GM23248 (cell line): ENCODE measurements around the gene LPP. TPM values are rescaled to one million over a fixed set of nuclear protein-coding genes. Genes with fewer than 3 reads are reported as not detected.

Source experiments
- DNase-seq: peaks from one replicate; pipeline ENCODE4 v3.0.0-alpha.2; 2015
- H2AFZ ChIP-seq: fragments of 200-600 bp; sonication (generic); 2 replicates; pipeline ENCODE4 v1.6.1; 2016; ENCODE audit warnings: antibody characterized with exemption
- H3F3A ChIP-seq: fragments of 200-600 bp; sonication (generic); 2 replicates; pipeline ENCODE4 v1.6.1; 2016; ENCODE audit warnings: mild to moderate bottlenecking, antibody characterized with exemption, mixed run types; ENCODE audit not compliant: insufficient read depth
- H3K27ac ChIP-seq: fragments of 200-600 bp; sonication (generic); 2 replicates; pipeline ENCODE4 v1.5.1; 2016; ENCODE audit warnings: mild to moderate bottlenecking
- H3K27me3 ChIP-seq: fragments of 200-600 bp; sonication (generic); replicated peaks from 2 replicates; pipeline ENCODE4 v1.6.1; 2016; ENCODE audit warnings: mild to moderate bottlenecking; ENCODE audit not compliant: insufficient read depth
- H3K36me3 ChIP-seq: fragments of 200-600 bp; sonication (generic); 2 replicates; pipeline ENCODE4 v1.6.1; 2016; ENCODE audit warnings: low read depth, mild to moderate bottlenecking
- H3K4me1 ChIP-seq: fragments of 200-600 bp; sonication (generic); 2 replicates; pipeline ENCODE4 v1.6.1; 2016; ENCODE audit warnings: mild to moderate bottlenecking; ENCODE audit not compliant: insufficient read depth
- H3K4me2 ChIP-seq: fragments of 200-600 bp; sonication (generic); one replicate; pipeline ENCODE4 v1.6.1; 2016; ENCODE audit warnings: mild to moderate bottlenecking; ENCODE audit not compliant: unreplicated experiment
- H3K4me3 ChIP-seq: fragments of 200-600 bp; sonication (generic); 2 replicates; pipeline ENCODE4 v1.5.1; 2016; ENCODE audit warnings: mild to moderate bottlenecking
- H3K79me2 ChIP-seq: fragments of 200-600 bp; sonication (generic); 2 replicates; pipeline ENCODE4 v1.6.1; 2016; ENCODE audit warnings: mild to moderate bottlenecking; ENCODE audit not compliant: insufficient read depth
- H3K9ac ChIP-seq: fragments of 200-600 bp; sonication (generic); 2 replicates; pipeline ENCODE4 v1.6.1; 2016; ENCODE audit warnings: mild to moderate bottlenecking
- H3K9me2 ChIP-seq: fragments of 200-600 bp; sonication (generic); 2 replicates; pipeline ENCODE4 v1.6.1; 2016; ENCODE audit warnings: mixed run types, mild to moderate bottlenecking, moderate library complexity; ENCODE audit not compliant: insufficient read depth
- H3K9me3 ChIP-seq: fragments of 200-600 bp; sonication (generic); one replicate; pipeline ENCODE4 v1.6.1; 2017; ENCODE audit warnings: low read depth
- H4K20me1 ChIP-seq: fragments of 200-600 bp; sonication (generic); 2 replicates; pipeline ENCODE4 v1.6.0; 2016; ENCODE audit not compliant: insufficient read depth
- EZH2 ChIP-seq: fragments of 200-600 bp; sonication (generic); IDR thresholded peaks from 2 replicates; pipeline ENCODE4 v1.6.1; 2018; ENCODE audit warnings: antibody characterized with exemption, mild to moderate bottlenecking; ENCODE audit not compliant: insufficient read depth, poor library complexity, severe bottlenecking
- EZH2phosphoT487 ChIP-seq: fragments of 200-600 bp; sonication (generic); IDR thresholded peaks from 2 replicates; pipeline ENCODE4 v1.6.1; 2018; ENCODE audit warnings: antibody characterized with exemption, moderate library complexity, mild to moderate bottlenecking, low read depth; ENCODE audit not compliant: insufficient read depth
- WGBS, 2 experiments: methylation state at CpG; one replicate each; pipeline ENCODE4 v1.1.6; 2015 to 2017; ENCODE audit warnings: low lambda C conversion rate in 2 of 2, low coverage in 1 of 2; ENCODE audit errors: missing lambda C conversion rate in 2 of 2; 5-methylcytosine and 5-hydroxymethylcytosine counted together
- in situ Hi-C: fragments of 300-500 bp; cut with MboI; formaldehyde crosslinking; loops from 2 replicates; pipeline ENCODE4 v1.15.0; 2020
- polyA plus RNA-seq: library from polyadenylated mRNA; unstranded; fragments of >200 nt; fragmentation: Nextera tagmentation; extraction: Ambion mirVana; gene quantifications from 2 replicates; pipeline ENCODE4 v1.2.1, GENCODE V29; 2016
- total RNA-seq: library from RNA; depleted of rRNA; stranded (reverse); fragments of >200 nt; shearing (Covaris generic); gene quantifications from 2 replicates; pipeline ENCODE4 v1.2.3, GENCODE V29; 2014

The LPP gene
- total and polyA plus RNA-seq, 2 experiments from 2014 or later = 42.8 to 61.7 TPM

- Histone ChIP-seq H3K9me2 (no peaks in the 10 kb centered on the region), H2AFZ (no peak overlapping the region), H3F3A (peaks cover 28% of the 10 kb centered on the region), H3K4me2 (no peak overlapping the region), H3K79me2 (peaks cover 86% of the 10 kb centered on the region), H3K9me3 (no peaks in the 10 kb centered on the region), H4K20me1 (no peaks in the 10 kb centered on the region), H3K4me1 (peaks cover 17% of the 10 kb centered on the region), H3K4me3 (no peak overlapping the region), H3K27me3 (no peaks in the 10 kb centered on the region), H3K27ac (no peak overlapping the region), H3K9ac (no peak overlapping the region), H3K36me3 (0 out of 2 replicates have a peak, but pooled peaks cover 4% of the 10 kb centered on the region)
- no peak for DNase-seq
- in situ Hi-C loops = no loop called here
- 91 to 95% methylated on average over 2 of the region's 2 CpGs for WGBS, 2 experiments
- TF ChIP-seq EZH2 (no peak), EZH2phosphoT487 (no peak)
These were observed 75.8 kb downstream of the LPP start for GRCh38 chr3:188229726-188230125.

DNA sequence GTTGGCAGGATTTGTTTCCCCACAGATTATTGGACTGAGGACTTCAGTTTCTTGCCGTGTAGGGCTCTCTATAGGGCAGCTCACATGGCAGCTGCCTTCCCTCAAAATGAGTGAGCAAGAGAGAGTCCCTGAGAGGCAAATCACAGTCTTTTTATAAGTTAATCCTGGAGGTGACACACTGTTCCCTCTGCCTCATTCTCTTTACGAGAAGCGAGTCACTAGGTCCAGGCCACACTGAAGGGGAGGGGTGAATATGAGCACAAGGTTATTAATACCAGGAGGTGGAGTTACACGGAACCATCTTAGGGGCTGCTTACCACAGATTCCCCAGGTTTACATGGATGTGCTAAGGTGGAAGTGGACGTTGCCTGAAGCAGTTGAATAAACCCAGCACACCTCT, 77.0 kb downstream of the LPP start:
- Histone ChIP-seq H3K4me2 (no peak overlapping the region), H3K9me3 (no peaks in the 10 kb centered on the region), H3K9me2 (no peaks in the 10 kb centered on the region), H3K27ac (peak overlapping the region; percentile 50), H3K36me3 (no peaks in the 10 kb centered on the region), H3F3A (peaks cover 40% of the 10 kb centered on the region), H3K4me1 (peaks cover 22% of the 10 kb centered on the region), H3K4me3 (no peak overlapping the region), H3K9ac (peak overlapping the region; percentile 7; the same call in 1 of the 2 replicates), H3K79me2 (peaks cover 86% of the 10 kb centered on the region), H4K20me1 (no peaks in the 10 kb centered on the region), H3K27me3 (no peaks in the 10 kb centered on the region), H2AFZ (no peak overlapping the region)
- TF ChIP-seq EZH2phosphoT487 (no peak), EZH2 (no peak)
- 44 to 53% methylated on average over 5 of the region's 5 CpGs for WGBS, 2 experiments
- peak; percentile 84 for DNase-seq
- in situ Hi-C loops = no loop called here

GRCh38 chr3:188231456-188231855, 77.5 kb downstream of the LPP start:
- H4K20me1 ChIP-seq = no peaks in the 10 kb centered on the region
- 70 to 76% methylated on average over 8 of the region's 8 CpGs for WGBS, 2 experiments
- in situ Hi-C loops = no loop called here

DNA sequence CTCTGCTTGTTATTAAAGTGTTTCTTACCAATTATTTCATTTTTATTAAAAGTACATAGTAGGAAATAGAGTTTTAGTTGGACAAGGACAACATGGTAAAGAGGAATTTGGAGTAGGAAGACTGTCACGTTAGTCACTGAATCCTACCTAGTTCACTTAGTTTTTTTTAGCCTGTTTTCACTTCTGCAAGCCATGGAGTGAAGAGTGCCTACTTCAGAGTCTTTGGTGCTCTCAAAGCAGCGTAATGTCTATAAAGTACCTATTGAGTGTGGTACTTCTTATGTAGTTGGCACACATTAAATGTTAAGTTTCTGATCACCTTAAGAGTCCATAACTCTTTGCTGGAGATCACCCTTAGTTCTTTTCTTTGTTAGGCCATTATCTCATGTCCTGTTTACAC, 78.7 kb downstream of the LPP start:
- no peaks in the 10 kb centered on the region for H3K36me3 ChIP-seq
- peaks cover 86% of the 10 kb centered on the region for H3K79me2 ChIP-seq
- no peak overlapping the region for H3K9ac ChIP-seq
- WGBS, 2 experiments = 94 to 96% methylated on average over 2 of the region's 2 CpGs
- H3K4me3 ChIP-seq = no peak overlapping the region
- peaks cover 22% of the 10 kb centered on the region for H3K4me1 ChIP-seq
- no peaks in the 10 kb centered on the region for H4K20me1 ChIP-seq
- H3K27ac ChIP-seq = no peak overlapping the region
- no peaks in the 10 kb centered on the region for H3K9me3 ChIP-seq
- no peak overlapping the region for H2AFZ ChIP-seq
- peaks cover 40% of the 10 kb centered on the region for H3F3A ChIP-seq
- no peak overlapping the region for H3K4me2 ChIP-seq
- no peaks in the 10 kb centered on the region for H3K27me3 ChIP-seq
- H3K9me2 ChIP-seq = no peaks in the 10 kb centered on the region
- in situ Hi-C loops = no loop called here
- TF ChIP-seq EZH2phosphoT487 = no peak
- no peak for TF ChIP-seq EZH2
- no peak for DNase-seq

More at GRCh38 chr3:188231456-188231855, 77.5 kb downstream of the LPP start:
- H3K4me1 ChIP-seq = peaks cover 22% of the 10 kb centered on the region
- H3K9ac ChIP-seq = peak overlapping the region; percentile 7; the same call in 1 of the 2 replicates
- H3K79me2 ChIP-seq = peaks cover 86% of the 10 kb centered on the region
- no peaks in the 10 kb centered on the region for H3K36me3 ChIP-seq
- no peak overlapping the region for H2AFZ ChIP-seq
- H3F3A ChIP-seq = peaks cover 40% of the 10 kb centered on the region
- no peaks in the 10 kb centered on the region for H3K9me2 ChIP-seq
- no peak overlapping the region for H3K4me2 ChIP-seq
- H3K9me3 ChIP-seq = no peaks in the 10 kb centered on the region
- TF ChIP-seq EZH2 = no peak
- no peak for TF ChIP-seq EZH2phosphoT487
- no peak overlapping the region for H3K4me3 ChIP-seq
- H3K27ac ChIP-seq = peak overlapping the region; percentile 34
- no peaks in the 10 kb centered on the region for H3K27me3 ChIP-seq
- no peak for DNase-seq

GRCh38 chr3:188233320-188233719, 79.4 kb downstream of the LPP start:
- Histone ChIP-seq H3K9me3 (no peaks in the 10 kb centered on the region), H3K4me2 (peak overlapping the region; percentile 47), H3K4me1 (peaks cover 22% of the 10 kb centered on the region), H3K27ac (peak overlapping the region; percentile 79), H3K27me3 (no peaks in the 10 kb centered on the region), H3K36me3 (no peaks in the 10 kb centered on the region), H3F3A (peaks cover 40% of the 10 kb centered on the region), H3K4me3 (no peak overlapping the region), H2AFZ (no peak overlapping the region), H3K9ac (peak overlapping the region; percentile 41; the same call in 1 of the 2 replicates), H4K20me1 (no peaks in the 10 kb centered on the region), H3K9me2 (no peaks in the 10 kb centered on the region), H3K79me2 (peaks cover 86% of the 10 kb centered on the region)
- in situ Hi-C loops = no loop called here
- peak; percentile 76 for DNase-seq
- WGBS, 2 experiments = 0 to 4% methylated on average over 1 of the region's 1 CpG
- no peak for TF ChIP-seq EZH2
- no peak for TF ChIP-seq EZH2phosphoT487
